Measurements from ENCODE around the gene PRPF39. TPM values are rescaled to one million over a fixed set of nuclear protein-coding genes. Genes with fewer than 3 reads are reported as not detected.

The PRPF39 gene, protein sequence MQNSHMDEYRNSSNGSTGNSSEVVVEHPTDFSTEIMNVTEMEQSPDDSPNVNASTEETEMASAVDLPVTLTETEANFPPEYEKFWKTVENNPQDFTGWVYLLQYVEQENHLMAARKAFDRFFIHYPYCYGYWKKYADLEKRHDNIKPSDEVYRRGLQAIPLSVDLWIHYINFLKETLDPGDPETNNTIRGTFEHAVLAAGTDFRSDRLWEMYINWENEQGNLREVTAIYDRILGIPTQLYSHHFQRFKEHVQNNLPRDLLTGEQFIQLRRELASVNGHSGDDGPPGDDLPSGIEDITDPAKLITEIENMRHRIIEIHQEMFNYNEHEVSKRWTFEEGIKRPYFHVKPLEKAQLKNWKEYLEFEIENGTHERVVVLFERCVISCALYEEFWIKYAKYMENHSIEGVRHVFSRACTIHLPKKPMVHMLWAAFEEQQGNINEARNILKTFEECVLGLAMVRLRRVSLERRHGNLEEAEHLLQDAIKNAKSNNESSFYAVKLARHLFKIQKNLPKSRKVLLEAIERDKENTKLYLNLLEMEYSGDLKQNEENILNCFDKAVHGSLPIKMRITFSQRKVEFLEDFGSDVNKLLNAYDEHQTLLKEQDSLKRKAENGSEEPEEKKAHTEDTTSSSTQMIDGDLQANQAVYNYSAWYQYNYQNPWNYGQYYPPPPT
- 10 to 100 TPM; 46.2 to 46.8 TPM for total RNA-seq

DNA sequence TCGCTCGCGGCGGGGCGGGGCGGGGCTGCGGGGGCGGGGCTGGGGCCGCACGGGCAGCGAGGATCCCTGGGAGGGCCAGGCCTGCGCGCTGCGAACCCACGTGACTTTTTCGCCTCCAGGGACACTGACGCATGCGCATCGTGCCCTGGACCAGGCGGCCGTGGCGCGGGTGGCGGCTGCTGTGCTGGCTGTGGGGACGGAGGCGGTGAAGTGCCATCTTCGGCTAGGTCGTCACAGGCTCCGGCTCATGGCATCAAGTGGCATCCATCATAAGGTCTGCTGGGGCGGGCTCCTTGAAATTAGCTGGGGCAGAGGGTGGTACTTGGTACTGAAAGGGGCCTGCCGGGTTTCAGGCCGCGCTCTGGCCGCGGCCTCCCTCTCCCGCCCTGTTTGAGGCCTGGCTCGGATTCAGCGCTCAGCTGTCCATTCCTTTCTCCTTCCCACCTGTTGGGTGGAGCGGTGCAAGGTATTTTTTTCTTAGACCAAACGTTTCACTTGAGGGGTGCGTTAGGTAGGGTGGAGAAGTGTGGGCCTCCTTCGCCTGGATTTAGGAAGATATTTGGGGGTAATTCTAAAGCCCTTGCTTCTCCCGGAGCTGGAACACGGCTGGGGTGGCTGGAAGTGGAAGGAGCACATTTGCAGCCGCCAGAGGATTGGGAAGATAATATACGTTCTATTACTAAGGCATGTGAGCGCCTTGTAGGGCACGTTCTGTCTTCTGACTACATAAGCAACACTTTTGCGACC, at the start of gene PRPF39:
Gene PRPF39, plus strand, starts transcription at position 141 of the 747 bp plus-strand sequence. CDS start 11,124 bp downstream, outside the sequence.
- ChIA-PET CTCF (no interaction called here), POLR2A (interaction anchor here (0.5 to 1.0 kb wide), 2 partner anchors 122 to 187 kb away, joined by 3 to 4 read pairs; partner anchors contain the start of genes KLHL28 and TOGARAM1)

DNA sequence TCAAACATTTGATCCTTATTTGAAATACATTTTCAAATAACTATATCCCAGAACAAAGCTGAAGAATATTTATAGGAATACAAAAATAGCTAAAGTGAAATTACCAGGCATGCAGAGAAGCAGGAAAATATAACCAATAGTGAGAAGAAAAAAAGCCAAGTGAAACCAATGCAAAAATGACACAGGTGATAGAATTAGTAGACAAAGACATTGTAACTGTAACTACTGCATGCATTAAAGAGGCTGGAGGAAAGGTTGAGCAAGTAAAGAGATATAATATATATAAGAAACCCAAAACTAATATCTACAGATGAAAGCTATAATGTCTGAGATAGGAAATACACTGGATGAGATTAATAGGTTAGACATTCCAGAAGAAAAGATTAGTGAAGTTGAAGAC, 49.2 kb upstream of the PRPF39 start:
- ChIA-PET POLR2A (no interaction called here), CTCF (no interaction called here)

- POLR2A ChIA-PET, result no interaction called here
Observed at GRCh38 chr14:45038256-45038655, 45.7 kb upstream of the PRPF39 start.

DNA sequence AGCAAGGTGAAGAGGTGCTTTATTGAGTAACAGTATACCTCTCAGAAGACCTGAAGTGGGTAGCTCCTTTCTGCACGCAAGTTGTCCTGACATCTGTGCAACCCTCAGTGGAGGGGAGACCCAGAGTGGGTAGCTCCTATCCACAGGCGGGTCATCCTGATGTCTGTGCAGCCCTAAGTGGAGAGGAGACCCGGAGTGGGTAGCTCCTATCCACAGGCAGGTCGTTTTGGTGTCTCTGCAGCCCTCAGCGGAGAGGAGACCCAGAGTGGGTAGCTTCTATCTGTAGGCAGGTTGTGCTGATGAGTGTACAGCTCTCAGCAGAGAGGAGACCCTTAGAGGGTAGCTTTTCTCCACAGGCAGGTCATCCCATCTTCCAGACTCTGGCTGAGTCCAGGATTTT, 45.1 kb upstream of the PRPF39 start:
- ChIA-PET POLR2A (no interaction called here), CTCF (no interaction called here)

More at GRCh38 chr14:45038256-45038655, 45.7 kb upstream of the PRPF39 start:
- CTCF ChIA-PET, result no interaction called here

DNA sequence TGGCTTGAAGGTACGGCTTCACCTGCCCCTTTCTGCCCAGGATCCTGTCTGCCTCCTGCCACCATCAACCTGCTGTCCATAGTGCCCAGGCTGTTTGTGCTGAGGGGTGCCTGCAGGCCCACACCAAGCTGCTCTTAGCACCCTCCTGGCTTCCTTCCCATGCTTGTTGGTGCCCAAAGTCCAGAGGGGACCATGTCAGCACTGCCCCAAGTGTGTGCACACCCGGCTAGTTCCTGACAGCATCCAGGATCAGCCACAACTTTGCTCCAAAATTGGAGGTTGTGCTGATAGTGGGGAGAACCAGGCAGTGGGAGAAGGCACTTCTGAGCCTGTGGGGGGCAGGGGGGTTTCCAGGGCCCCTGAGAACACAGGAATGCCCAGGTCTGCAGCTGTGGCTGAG, 44.5 kb upstream of the PRPF39 start:
- CTCF ChIA-PET, result no interaction called here
- POLR2A ChIA-PET, result no interaction called here

- POLR2A ChIA-PET, result no interaction called here
- CTCF ChIA-PET, result no interaction called here
Observed at GRCh38 chr14:45041641-45042040, 42.3 kb upstream of the PRPF39 start.

DNA sequence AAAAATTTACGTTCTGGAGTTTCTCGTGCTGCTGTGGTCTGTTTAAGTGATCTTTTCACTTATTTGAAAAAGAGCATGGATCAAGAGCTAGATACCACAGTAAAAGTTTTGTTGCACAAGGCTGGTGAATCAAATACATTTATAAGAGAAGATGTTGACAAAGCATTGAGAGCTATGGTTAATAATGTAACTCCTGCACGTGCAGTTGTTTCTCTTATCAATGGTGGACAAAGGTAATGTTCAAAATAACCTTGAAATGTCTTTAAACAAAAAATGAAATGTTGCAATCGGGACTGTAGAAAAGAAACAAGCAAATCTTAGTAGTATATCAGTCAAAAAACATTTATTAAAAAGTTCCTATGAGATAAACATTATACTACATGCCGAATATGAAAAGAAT, 39.3 kb upstream of the PRPF39 start:
- ChIA-PET CTCF (no interaction called here), POLR2A (interaction anchor here (0.7 kb wide), 1 partner anchor 182 kb away, joined by 6 read pairs; no protein-coding TSS in a partner anchor)

- POLR2A ChIA-PET, result no interaction called here
- CTCF ChIA-PET, result interaction anchor here (0.7 kb wide), 1 partner anchor 34 kb away, joined by 4 read pairs; no protein-coding TSS in a partner anchor
Observed at GRCh38 chr14:45048385-45048784, 35.5 kb upstream of the PRPF39 start.

- ChIA-PET POLR2A (no interaction called here), CTCF (no interaction called here)
Observed at GRCh38 chr14:45051180-45051579, 32.7 kb upstream of the PRPF39 start.

- CTCF ChIA-PET, result no interaction called here
- POLR2A ChIA-PET, result no interaction called here
Observed at GRCh38 chr14:45051896-45052295, 32.0 kb upstream of the PRPF39 start.

- POLR2A ChIA-PET, result no interaction called here
- CTCF ChIA-PET, result no interaction called here
Observed at GRCh38 chr14:45057349-45057748, 26.6 kb upstream of the PRPF39 start.

DNA sequence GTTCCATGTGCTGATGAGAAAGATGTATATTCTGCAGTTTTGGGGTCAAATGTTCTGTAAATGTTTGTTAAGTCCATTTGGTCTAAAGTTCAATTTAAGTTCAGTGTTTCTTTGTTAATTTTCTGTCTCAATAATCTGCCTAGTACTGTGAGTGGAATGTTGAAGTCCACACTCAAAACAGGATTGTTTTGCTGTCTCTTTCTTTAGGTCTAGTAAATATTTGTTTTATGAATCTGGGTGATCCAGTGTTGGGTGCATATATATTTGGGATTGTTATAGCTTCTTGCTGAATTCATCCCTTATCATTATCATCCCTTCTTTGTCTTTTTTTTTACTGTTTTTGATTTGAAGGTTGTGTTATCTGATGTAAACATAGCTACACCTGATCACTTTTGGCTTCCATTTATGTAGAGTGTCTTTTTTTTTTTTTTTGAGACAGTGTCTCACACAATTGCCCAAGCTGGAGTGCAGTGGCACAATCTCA, 26.0 kb upstream of the PRPF39 start:
- ChIA-PET POLR2A (no interaction called here), CTCF (no interaction called here)

- POLR2A ChIA-PET, result no interaction called here
- CTCF ChIA-PET, result no interaction called here
Observed at GRCh38 chr14:45060551-45060950, 23.4 kb upstream of the PRPF39 start.

GRCh38 chr14:45065540-45065939, 18.4 kb upstream of the PRPF39 start:
- ChIA-PET CTCF (no interaction called here), POLR2A (no interaction called here)

GRCh38 chr14:45065956-45066355, 18.0 kb upstream of the PRPF39 start:
- POLR2A ChIA-PET, result no interaction called here
- CTCF ChIA-PET, result no interaction called here

GRCh38 chr14:45066667-45067066, 17.2 kb upstream of the PRPF39 start:
- ChIA-PET POLR2A (no interaction called here), CTCF (no interaction called here)

DNA sequence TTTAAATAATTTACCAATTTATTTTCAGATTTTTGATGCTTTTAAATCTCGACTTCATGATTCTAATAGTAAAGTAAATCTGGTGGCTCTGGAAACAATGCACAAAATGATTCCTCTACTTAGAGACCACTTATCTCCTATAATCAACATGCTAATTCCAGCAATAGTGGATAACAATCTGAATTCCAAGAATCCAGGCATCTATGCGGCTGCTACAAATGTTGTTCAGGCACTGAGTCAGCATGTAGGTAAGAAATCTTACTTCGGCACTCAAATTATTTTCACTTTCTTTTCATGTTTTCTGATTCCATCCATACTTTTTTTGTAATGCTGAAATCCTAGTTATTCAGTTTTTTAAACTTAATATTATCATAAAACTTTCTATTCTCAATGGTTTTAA, 15.5 kb upstream of the PRPF39 start:
- ChIA-PET POLR2A (no interaction called here), CTCF (no interaction called here)

- ChIA-PET POLR2A (no interaction called here), CTCF (no interaction called here)
Observed at GRCh38 chr14:45070215-45070614, 13.7 kb upstream of the PRPF39 start.

DNA sequence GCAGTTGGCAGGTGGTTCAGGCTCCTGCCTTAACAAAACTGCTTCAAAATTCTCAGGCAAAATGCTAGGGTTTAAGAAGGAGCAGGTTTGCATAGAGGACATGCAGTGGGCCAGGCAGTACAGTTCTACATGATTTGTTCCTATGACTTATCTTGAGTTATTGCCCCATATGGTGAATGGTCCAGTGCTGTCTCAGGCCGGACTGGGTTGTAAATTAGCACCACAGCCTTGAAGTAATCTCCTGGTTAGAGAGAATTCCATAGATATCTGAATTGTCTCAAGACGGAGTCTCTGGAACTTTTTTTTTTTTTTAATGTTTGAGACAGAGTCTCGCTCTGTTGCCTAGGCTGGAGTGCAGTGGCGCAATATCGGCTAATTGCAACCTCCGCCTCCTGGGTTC, 11.8 kb upstream of the PRPF39 start:
- CTCF ChIA-PET, result no interaction called here
- POLR2A ChIA-PET, result no interaction called here

DNA sequence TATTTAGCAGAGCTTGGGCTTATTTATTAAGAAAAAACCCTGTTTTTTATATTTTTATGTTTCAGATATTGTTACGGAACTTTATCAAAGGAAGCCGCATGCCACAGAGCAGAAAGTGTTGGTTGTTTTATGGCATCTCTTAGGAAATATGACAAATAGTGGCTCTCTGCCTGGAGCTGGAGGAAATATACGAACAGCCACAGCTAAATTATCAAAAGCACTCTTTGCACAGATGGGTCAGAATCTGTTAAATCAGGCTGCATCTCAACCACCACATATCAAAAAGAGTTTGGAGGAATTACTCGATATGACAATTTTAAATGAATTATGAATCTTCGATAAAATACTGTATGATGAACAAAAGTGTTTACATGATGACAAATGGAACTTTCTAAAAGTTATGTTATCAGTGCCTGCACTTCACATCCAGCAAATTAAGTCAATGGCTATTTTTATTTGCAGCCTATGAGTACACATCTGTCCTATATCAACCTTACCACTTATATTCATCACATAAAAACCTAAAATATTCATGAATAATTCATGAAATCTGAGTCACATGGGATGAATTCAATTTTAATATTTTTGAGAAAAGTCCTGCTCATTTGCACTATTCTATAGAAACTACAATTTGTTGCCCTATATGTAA, 10.6 kb upstream of the PRPF39 start:
- CTCF ChIA-PET, result no interaction called here

More for the DNA sequence above, 10.6 kb upstream of the PRPF39 start:
- POLR2A ChIA-PET, result no interaction called here

Measured in activated CD8-positive, alpha-beta memory T cell treated with anti-CD3 and anti-CD28 coated beads for 36 hours (primary cell).